NB4 (cell line): ENCODE measurements around the gene BPGM.
"Not testable (repeated sequence)": the region's sequence is repeated elsewhere in the genome, so short reads cannot be mapped to it uniquely, and the experiment has no call there.

Source experiments
- DNase-seq: peaks from one replicate; pipeline ENCODE4 v3.0.0; 2010; ENCODE audit warnings: low read depth
- H3K4me3 ChIP-seq: one replicate; pipeline ENCODE4 v1.5.1; 2011; ENCODE audit warnings: mild to moderate bottlenecking, low read depth, low read length, moderate library complexity
- MYC ChIP-seq: IDR thresholded peaks from 2 replicates; pipeline ENCODE4 v1.6.1; 2011; ENCODE audit warnings: low read depth, low read length
- POLR2A ChIP-seq: IDR thresholded peaks from 2 replicates; pipeline ENCODE4 v1.6.1; 2011; ENCODE audit warnings: mild to moderate bottlenecking; ENCODE audit not compliant: insufficient read length; ENCODE audit errors: extremely low read depth
- TF ChIP-seq, protein P1 (sequence below): IDR thresholded peaks from 2 replicates; pipeline ENCODE4 v1.6.1; 2011; ENCODE audit warnings: low read depth, low read length
- TF ChIP-seq, protein P2 (sequence below): IDR thresholded peaks from one replicate; pipeline ENCODE4 v1.5.1; 2012; ENCODE audit warnings: low read depth, low read length

Gene BPGM

DNA sequence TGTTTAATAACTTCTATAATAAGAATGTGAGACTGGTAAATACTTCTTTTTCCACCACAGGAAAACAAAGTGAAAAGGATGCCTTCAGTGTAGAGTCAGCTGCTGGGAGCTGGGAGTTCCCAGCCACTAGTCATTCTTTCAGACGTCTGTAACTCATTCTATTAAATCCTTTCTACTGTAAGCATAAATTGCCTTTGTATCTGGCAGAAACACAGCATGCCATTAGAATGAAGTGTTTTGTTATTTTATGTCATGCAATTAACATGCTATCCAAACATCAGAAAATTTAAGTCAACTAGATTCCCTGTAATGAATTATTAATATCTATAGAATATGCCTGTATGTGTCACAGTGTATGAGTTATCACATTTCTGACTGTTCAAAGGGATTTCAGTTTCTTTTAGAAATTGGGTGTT lies 14.3 kb downstream of the BPGM start:
- DNase-seq, result no peak
- TF ChIP-seq, protein P1, sequence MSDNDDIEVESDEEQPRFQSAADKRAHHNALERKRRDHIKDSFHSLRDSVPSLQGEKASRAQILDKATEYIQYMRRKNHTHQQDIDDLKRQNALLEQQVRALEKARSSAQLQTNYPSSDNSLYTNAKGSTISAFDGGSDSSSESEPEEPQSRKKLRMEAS, result no peak
- TF ChIP-seq MYC (no peak), POLR2A (no peak)
- TF ChIP-seq, protein P2, sequence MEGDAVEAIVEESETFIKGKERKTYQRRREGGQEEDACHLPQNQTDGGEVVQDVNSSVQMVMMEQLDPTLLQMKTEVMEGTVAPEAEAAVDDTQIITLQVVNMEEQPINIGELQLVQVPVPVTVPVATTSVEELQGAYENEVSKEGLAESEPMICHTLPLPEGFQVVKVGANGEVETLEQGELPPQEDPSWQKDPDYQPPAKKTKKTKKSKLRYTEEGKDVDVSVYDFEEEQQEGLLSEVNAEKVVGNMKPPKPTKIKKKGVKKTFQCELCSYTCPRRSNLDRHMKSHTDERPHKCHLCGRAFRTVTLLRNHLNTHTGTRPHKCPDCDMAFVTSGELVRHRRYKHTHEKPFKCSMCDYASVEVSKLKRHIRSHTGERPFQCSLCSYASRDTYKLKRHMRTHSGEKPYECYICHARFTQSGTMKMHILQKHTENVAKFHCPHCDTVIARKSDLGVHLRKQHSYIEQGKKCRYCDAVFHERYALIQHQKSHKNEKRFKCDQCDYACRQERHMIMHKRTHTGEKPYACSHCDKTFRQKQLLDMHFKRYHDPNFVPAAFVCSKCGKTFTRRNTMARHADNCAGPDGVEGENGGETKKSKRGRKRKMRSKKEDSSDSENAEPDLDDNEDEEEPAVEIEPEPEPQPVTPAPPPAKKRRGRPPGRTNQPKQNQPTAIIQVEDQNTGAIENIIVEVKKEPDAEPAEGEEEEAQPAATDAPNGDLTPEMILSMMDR, result no peak
- H3K4me3 ChIP-seq, result no peak overlapping the region

DNA sequence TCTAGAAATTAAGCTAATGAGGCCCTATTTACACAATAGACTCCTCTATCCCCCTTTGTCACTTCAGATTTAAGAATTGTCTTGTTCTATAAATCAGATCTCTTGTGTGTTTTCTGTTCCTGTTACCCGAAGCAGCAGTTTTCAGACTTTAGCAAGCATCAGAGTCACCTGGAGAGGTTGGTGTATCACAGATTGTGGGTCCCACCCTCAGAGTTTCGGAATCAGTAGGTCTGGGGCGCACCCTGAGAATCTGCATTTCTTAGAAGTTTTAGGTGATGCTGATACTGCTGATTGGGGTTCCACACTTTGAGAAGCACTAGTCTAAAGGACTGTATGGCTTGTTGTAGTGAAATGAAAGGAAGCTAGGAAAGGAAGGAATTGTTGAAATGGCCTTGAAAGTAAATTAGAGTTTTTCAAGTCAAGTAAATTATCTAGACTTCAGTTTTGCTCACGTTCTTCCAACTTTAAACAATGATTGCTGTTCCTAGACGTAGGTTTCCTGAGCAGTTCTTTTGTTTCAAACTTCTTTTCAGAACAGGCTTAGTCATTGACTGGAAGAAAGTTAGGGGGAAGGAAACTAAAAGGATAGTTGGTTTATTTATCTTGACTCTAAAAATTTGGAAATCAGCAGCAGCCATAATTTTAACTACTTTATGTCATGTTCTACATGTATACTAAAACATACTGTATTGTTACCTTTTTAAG lies 15.7 kb downstream of the BPGM start:
- TF ChIP-seq, protein P1, result no peak
- TF ChIP-seq MYC (no peak), POLR2A (no peak)
- TF ChIP-seq, protein P2, result no peak
- no peak overlapping the region for H3K4me3 ChIP-seq
- no peak for DNase-seq

DNA sequence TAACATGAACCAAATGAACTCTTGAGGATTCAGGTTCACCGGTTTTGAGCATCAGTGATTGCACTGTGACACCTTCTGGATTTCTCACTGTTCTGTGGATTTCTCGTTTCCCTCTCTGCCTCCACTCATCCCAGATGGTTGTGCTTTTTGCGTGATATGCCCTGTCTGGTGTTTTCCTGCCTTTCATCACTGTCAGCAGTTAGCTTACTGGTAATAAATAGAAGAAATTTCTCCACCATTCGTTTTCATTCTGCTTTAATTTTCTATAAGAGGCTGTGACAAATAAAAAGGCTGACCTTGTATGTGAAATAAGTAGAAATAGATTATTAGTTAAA lies 16.2 kb downstream of the BPGM start:
- DNase-seq, result no peak
- H3K4me3 ChIP-seq, result no peak overlapping the region
- TF ChIP-seq MYC, result no peak
- TF ChIP-seq POLR2A, result no peak
- TF ChIP-seq, protein P1, result no peak
- TF ChIP-seq, protein P2, result no peak

DNA sequence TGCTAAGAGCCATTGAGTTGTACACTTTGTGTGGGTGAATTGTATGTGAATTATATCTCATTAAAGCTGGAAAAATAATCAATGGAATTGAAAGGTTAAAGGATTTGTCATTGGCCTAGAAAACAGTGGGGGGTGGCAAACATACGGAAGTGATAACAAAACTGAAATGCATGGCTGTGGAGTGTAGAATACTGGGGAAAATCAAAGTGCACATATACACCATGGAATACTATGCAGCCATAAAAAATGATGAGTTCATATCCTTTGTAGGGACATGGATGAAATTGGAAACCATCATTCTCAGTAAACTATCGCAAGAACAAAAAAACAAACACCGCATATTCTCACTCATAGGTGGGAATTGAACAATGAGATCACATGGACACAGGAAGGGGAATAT lies 18.4 kb downstream of the BPGM start:
- DNase-seq, H3K4me3 ChIP-seq: not testable (repeated sequence)

DNA sequence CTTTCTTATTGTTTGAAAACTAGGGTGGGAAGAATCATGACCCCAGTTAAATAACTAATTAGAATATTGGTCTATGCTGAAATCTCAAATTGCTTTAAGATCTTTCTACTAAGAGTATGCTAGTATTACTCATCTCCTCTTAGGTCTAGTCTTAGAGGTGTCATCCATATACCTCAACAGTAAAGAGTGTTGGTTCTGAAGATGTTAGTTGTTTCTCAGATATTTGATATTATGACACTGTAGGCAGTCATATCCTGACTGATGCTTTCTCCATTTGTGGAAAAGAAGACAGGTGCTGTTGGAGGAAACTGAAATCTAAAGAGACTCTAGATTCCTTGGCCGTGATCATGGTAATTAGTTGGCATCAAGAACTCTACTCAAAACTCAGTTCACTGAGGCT lies 21.2 kb downstream of the BPGM start:
- TF ChIP-seq POLR2A, result no peak
- no peak for TF ChIP-seq MYC
- TF ChIP-seq, protein P1, result no peak
- TF ChIP-seq, protein P2, result no peak
- no peak overlapping the region for H3K4me3 ChIP-seq
- DNase-seq, result no peak

DNA sequence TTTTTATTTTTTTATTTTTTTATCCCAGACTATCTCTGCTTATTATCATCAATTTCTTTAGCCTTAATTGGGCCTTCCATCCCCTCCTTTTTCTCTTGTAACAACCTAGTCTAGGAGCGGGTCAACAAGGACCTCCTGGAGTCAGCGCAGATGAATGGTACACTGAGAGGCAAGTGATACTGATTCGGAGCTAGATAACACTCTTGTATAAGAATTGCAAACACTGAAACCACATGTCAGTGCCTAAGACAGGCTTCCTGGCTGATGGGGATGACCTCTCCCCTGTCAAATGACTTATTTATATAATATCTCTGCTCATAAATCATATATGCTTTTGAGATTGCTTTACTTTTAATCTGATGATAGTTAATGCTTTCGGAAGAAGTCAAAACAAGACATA lies 22.7 kb downstream of the BPGM start:
- DNase-seq, result no peak
- TF ChIP-seq MYC (no peak), POLR2A (no peak)
- TF ChIP-seq, protein P2, result no peak
- TF ChIP-seq, protein P1, result no peak

More for the DNA sequence above, 22.7 kb downstream of the BPGM start:
- no peak overlapping the region for H3K4me3 ChIP-seq
